CD4-positive, alpha-beta T cell (primary cell): ENCODE data around the gene LONRF3. TPM values are rescaled to one million over a fixed set of nuclear protein-coding genes. Genes with fewer than 3 reads are reported as not detected.
"Not testable (repeated sequence)": the region's sequence is repeated elsewhere in the genome, so short reads cannot be mapped to it uniquely, and the experiment has no call there.

Source experiments
- ATAC-seq: fragments of 200-7000 bp; cut with Tn5 transposase; one replicate; pipeline ENCODE4 v1.10.0; 2022; ENCODE audit warnings: mild to moderate bottlenecking; ENCODE audit not compliant: poor library complexity
- CTCF ChIA-PET: fragments of 350-600 bp; sonication (Branson Sonifier 250); formaldehyde crosslinking; loops from one replicate; lab custom pipeline; 2021; ENCODE audit warnings: antibody characterized with exemption, inconsistent platforms; lab: Charles Lee
- POLR2A ChIA-PET: fragments of 350-600 bp; sonication (Branson Sonifier 250); formaldehyde crosslinking; loops from one replicate; lab custom pipeline; 2021; ENCODE audit warnings: antibody characterized with exemption, inconsistent platforms; lab: Charles Lee
- DNase-seq, 14 experiments: peaks; one replicate each; pipeline ENCODE4 v3.0.0-alpha.2; 2013 to 2020; ENCODE audit warnings: mixed read lengths in 2 of 14
- H3K27ac ChIP-seq, 2 donors: one replicate each; pipeline versions ENCODE4 v1.5.1 to v1.7.0; 2013; ENCODE audit warnings: low read length in 2 of 2, low read depth in 1 of 2, mild to moderate bottlenecking in 1 of 2
- H3K27me3 ChIP-seq, 2 experiments: 1 replicate in 1 of 2; 2 replicates in 1 of 2; pipeline versions ENCODE4 v1.6.1 to v1.7.0; 2013; ENCODE audit warnings: low read length in 2 of 2, control low read depth in 1 of 2, mild to moderate bottlenecking in 1 of 2, moderate library complexity in 1 of 2; ENCODE audit not compliant: insufficient read depth in 2 of 2, control insufficient read depth in 1 of 2
- H3K36me3 ChIP-seq: one replicate; pipeline ENCODE4 v1.6.1; 2013; ENCODE audit warnings: low read length, control low read depth; ENCODE audit not compliant: insufficient read depth
- H3K4me1 ChIP-seq: one replicate; pipeline ENCODE4 v1.6.1; 2013; ENCODE audit warnings: low read length, control low read depth; ENCODE audit not compliant: insufficient read depth
- H3K4me3 ChIP-seq: one replicate; pipeline ENCODE4 v1.5.1; 2013; ENCODE audit warnings: mild to moderate bottlenecking, low read length, moderate library complexity
- H3K9me3 ChIP-seq, 2 experiments: 1 replicate in 1 of 2; 2 replicates in 1 of 2; pipeline versions ENCODE4 v1.6.1 to v1.7.0; 2013; ENCODE audit warnings: low read length in 2 of 2, mild to moderate bottlenecking in 2 of 2, control low read depth in 1 of 2, moderate library complexity in 1 of 2; ENCODE audit not compliant: control insufficient read depth in 1 of 2, insufficient read depth in 1 of 2
- H3K27ac Mint-ChIP-seq: one replicate; pipeline ENCODE4 v1.8.0; 2020; ENCODE audit warnings: mixed read lengths
- H3K27me3 Mint-ChIP-seq: one replicate; pipeline ENCODE4 v1.8.0; 2021; ENCODE audit warnings: mixed read lengths
- H3K36me3 Mint-ChIP-seq: one replicate; pipeline ENCODE4 v1.8.0; 2021; ENCODE audit warnings: low read depth, mixed read lengths
- H3K4me1 Mint-ChIP-seq: one replicate; pipeline ENCODE4 v1.8.0; 2021; ENCODE audit warnings: low read depth, mixed read lengths
- H3K4me3 Mint-ChIP-seq: one replicate; pipeline ENCODE4 v1.8.0; 2020; ENCODE audit warnings: mild to moderate bottlenecking, mixed read lengths
- H3K9me3 Mint-ChIP-seq: one replicate; pipeline ENCODE4 v1.8.0; 2020; ENCODE audit warnings: mixed read lengths
- intact Hi-C, 2 experiments: fragments of 100-400 bp; cut with DNase I in 1 of 2; cut with micrococcal nuclease in 1 of 2; formaldehyde crosslinking; loops; one replicate each; pipeline versions ENCODE4 v1.15.1 to v1.9.0; 2023 to 2025; cut with DNase I, micrococcal nuclease
- total RNA-seq, 174 experiments: library from RNA in 2 of 174; stranded (reverse) in 2 of 174; gene quantifications; one replicate each; pipeline ENCODE4 v1.2.3 and lab custom pipeline; 2021 to 2026
- TF ChIP-seq, protein P1 (sequence below): fragments of 200-600 bp; IDR thresholded peaks from one replicate; pipeline ENCODE4 v1.8.0; 2022; ENCODE audit warnings: antibody characterized with exemption, mild to moderate bottlenecking

Gene LONRF3
- total RNA-seq, 2 experiments from 2014 or later = 4.9 to 5.5 TPM

DNA sequence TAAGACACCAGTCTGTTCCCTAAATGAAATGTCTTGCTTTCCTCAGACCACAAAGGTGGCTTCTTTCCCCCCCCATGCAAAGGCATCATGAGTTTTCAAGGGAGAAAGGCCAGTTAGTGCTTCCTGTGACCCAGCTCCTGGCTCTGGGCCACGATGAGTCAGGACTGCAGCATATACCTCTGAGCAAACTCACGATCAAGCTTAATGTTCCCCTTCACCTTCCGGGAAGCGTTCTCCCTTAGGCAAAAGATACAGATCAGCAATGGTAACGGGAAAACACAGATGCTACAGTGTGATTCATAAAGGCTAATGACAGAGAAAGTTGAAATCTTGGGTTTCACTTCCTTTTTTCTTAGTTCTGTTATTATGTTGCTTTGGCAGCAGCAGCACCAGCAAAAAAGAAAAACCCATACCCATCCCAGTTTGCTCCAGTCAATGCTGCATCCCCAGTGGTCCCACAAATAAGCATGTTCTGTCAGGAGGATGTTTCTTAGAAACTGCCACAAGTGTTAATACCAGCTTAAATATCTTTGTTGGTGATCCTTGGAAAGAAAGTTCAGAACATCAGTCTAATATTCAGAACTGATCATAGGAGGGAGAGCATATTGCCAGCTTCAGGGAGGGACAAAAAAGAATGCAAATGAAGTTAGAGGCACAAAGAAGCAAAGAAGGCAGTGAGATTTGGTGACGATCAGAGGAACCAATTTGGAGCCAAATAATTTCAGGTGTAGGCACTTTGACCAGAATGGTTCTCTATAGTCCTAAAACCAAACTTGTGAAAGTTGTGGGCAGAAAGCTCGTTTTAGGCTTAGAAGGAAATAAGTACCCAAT is 41.2 kb downstream of the LONRF3 start:
- Mint-ChIP-seq H3K27ac (no peak overlapping the region), H3K27me3 (no peaks in the 10 kb centered on the region), H3K36me3 (peaks cover 22% of the 10 kb centered on the region), H3K9me3 (no peaks in the 10 kb centered on the region), H3K4me1 (no peaks in the 10 kb centered on the region), H3K4me3 (no peak overlapping the region)
- peak in 5 of 14 experiments; percentile 1 to 70 (median 29) for DNase-seq
- H3K9me3 ChIP-seq = no peaks in the 10 kb centered on the region
- ChIA-PET POLR2A (no interaction called here), CTCF (interaction anchor here (1.6 to 1.9 kb wide), 2 partner anchors 11 kb away, joined by 6 read pairs; no protein-coding TSS in a partner anchor)
- no peak for ATAC-seq
- TF ChIP-seq, protein P1, sequence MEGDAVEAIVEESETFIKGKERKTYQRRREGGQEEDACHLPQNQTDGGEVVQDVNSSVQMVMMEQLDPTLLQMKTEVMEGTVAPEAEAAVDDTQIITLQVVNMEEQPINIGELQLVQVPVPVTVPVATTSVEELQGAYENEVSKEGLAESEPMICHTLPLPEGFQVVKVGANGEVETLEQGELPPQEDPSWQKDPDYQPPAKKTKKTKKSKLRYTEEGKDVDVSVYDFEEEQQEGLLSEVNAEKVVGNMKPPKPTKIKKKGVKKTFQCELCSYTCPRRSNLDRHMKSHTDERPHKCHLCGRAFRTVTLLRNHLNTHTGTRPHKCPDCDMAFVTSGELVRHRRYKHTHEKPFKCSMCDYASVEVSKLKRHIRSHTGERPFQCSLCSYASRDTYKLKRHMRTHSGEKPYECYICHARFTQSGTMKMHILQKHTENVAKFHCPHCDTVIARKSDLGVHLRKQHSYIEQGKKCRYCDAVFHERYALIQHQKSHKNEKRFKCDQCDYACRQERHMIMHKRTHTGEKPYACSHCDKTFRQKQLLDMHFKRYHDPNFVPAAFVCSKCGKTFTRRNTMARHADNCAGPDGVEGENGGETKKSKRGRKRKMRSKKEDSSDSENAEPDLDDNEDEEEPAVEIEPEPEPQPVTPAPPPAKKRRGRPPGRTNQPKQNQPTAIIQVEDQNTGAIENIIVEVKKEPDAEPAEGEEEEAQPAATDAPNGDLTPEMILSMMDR = no peak
- H3K27me3 ChIP-seq = no peaks in the 10 kb centered on the region
- H3K4me3 ChIP-seq = no peak overlapping the region
- peaks cover 13% of the 10 kb centered on the region for H3K36me3 ChIP-seq
- intact Hi-C loops = no loop called here
- no peak overlapping the region for H3K27ac ChIP-seq
- no peaks in the 10 kb centered on the region for H3K4me1 ChIP-seq

DNA sequence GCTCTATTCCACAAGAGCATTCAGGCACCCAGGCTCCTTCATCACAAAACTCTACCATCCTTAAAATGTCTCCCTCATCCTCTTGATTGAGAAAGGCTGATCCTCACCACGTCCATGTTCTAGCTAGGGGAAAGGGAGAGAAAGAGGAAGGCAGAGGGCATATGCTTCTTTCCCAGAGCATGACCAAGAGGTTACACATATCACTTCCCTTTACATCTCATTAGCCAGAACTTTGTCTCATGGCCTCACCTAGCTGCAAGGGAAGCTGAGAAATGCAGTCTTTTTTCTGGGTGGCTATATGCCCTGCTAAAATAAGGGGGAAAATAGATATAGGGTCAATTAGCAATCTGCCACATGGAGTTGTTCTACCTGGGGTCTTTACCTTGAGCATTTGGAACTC is 42.7 kb downstream of the LONRF3 start:
- H3K36me3 ChIP-seq = peaks cover 11% of the 10 kb centered on the region
- Mint-ChIP-seq H3K27me3 (no peaks in the 10 kb centered on the region), H3K36me3 (peaks cover 23% of the 10 kb centered on the region), H3K4me1 (no peaks in the 10 kb centered on the region), H3K9me3 (no peaks in the 10 kb centered on the region), H3K27ac (no peak overlapping the region), H3K4me3 (no peak overlapping the region)
- H3K9me3 ChIP-seq = no peaks in the 10 kb centered on the region
- TF ChIP-seq, protein P1 = no peak
- H3K4me3 ChIP-seq = no peak overlapping the region
- peak in 1 of 14 experiments; percentile 7 for DNase-seq
- H3K27me3 ChIP-seq = no peaks in the 10 kb centered on the region
- ChIA-PET CTCF (interaction anchor here (1.6 kb wide), 1 partner anchor 12 kb away, joined by 6 read pairs; no protein-coding TSS in a partner anchor), POLR2A (no interaction called here)
- H3K4me1 ChIP-seq = no peaks in the 10 kb centered on the region
- intact Hi-C loops = no loop called here
- no peak for ATAC-seq
- no peak overlapping the region for H3K27ac ChIP-seq

DNA sequence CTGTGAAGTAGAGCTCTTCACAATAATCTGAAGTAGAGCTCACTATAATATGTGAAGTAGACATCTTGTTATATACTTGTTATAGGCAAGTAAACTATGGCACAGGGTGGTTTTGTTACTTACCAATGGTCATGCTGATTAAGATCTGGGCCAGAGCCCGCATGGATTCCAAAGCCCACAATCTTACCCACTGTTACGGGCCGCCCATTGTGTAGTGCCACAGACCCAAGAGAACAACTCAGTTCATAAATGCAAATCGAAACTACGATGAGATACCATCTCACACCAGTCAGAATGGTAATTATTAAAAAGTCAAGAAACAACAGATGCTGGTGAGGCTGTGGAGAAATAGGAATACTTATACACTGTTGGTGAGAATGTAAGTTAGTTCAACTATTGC is 51.5 kb downstream of the LONRF3 start:
- H3K9me3 Mint-ChIP-seq = no peaks in the 10 kb centered on the region
- no peak for DNase-seq
- intact Hi-C loops = no loop called here
- ChIA-PET POLR2A (interaction anchor here (0.6 kb wide), 1 partner anchor 31 kb away, joined by 3 read pairs; no protein-coding TSS in a partner anchor), CTCF (no interaction called here)
- Histone ChIP-seq H3K36me3 (no peaks in the 10 kb centered on the region), H3K27me3 (no peaks in the 10 kb centered on the region), H3K9me3 (peaks cover 0 to 3% of the 10 kb centered on the region in 2 experiments), H3K4me1 (no peaks in the 10 kb centered on the region), H3K4me3 (no peak overlapping the region), H3K27ac (no peak overlapping the region)
- H3K4me3 Mint-ChIP-seq = no peak overlapping the region
- H3K36me3 Mint-ChIP-seq = peaks cover 5% of the 10 kb centered on the region
- ATAC-seq = no peak
- TF ChIP-seq, protein P1 = no peak
- no peaks in the 10 kb centered on the region for H3K4me1 Mint-ChIP-seq
- H3K27me3 Mint-ChIP-seq = peaks cover 3% of the 10 kb centered on the region
- H3K27ac Mint-ChIP-seq = no peak overlapping the region

DNA sequence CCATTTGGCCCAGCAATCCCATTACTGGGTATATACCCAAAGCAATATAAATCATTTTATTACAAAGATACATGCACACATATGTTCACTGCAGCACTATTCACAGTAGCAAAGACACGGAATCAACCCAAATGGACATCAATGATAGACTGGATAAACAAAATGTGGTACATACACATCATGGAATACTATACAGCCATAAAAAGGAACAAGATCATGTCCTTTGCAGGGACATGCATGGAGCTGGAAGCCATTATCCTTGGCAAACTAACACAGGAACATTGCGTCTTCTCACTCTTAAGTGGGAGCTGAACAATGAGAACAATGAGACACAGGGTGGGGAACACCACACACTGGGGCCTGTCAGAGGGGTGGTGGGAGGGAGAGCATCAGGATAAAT is 51.9 kb downstream of the LONRF3 start:
- H3K4me1 ChIP-seq, H3K27me3 ChIP-seq, H3K4me1 Mint-ChIP-seq, H3K27ac Mint-ChIP-seq, ATAC-seq, H3K36me3 ChIP-seq, H3K4me3 ChIP-seq, H3K27ac ChIP-seq, H3K9me3 ChIP-seq, intact Hi-C loops, DNase-seq, H3K36me3 Mint-ChIP-seq, H3K9me3 Mint-ChIP-seq, H3K4me3 Mint-ChIP-seq, CTCF ChIA-PET, H3K27me3 Mint-ChIP-seq: not testable (repeated sequence)
- POLR2A ChIA-PET = interaction anchor here (0.6 kb wide), 1 partner anchor 30 kb away, joined by 3 read pairs; no protein-coding TSS in a partner anchor

DNA sequence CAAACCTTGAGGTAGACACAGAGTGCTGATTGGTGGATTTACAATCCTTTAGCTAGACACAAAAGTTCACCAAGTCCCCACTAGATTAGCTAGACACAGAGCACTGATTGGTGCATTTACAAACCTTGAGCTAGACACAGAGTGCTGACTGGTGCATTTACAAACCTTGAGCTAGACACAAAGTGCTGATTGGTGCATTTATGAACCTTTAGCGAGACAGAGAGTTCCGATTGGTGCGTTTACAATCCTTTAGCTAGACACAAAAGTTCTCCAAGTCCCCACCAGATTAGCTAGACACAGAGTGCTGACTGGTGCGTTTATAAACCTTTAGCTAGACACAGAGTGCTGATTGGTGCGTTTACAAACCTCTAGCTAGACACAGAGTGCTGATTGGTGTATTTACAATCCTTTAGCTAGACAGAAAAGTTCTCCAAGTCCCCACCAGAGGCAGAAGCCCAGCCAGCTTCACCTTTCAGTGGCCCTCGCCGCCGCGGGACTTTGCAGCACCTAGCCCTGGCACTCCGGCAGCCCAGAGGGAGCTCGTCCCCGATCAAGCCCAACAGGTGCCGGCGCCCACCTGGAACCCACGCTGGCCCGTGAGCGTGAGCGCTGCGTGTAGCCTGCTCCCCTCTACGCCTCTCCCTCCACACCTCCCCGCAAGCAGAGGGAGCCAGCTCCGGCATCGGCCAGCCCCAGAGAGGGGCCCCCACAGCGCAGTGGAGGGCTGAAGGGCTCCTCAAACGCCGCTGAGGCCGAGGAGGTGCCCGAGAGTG is 53.7 kb downstream of the LONRF3 start:
- ATAC-seq, POLR2A ChIA-PET, H3K4me1 ChIP-seq: not testable (repeated sequence)

More for the DNA sequence above, 53.7 kb downstream of the LONRF3 start:
- H3K4me3 Mint-ChIP-seq, H3K27ac ChIP-seq, H3K9me3 ChIP-seq, H3K4me3 ChIP-seq, H3K27ac Mint-ChIP-seq, DNase-seq, H3K4me1 Mint-ChIP-seq, H3K36me3 ChIP-seq, H3K36me3 Mint-ChIP-seq, intact Hi-C loops, H3K27me3 Mint-ChIP-seq, CTCF ChIA-PET, H3K27me3 ChIP-seq, H3K9me3 Mint-ChIP-seq: not testable (repeated sequence)
